ENCODE data around the gene NTRK3. TPM values are rescaled to one million over a fixed set of nuclear protein-coding genes. Genes with fewer than 3 reads are reported as not detected.
A peak's percentile ranks its signal among the peaks of the same experiment; 100 is the strongest.

The NTRK3 gene
- total and polyA plus RNA-seq, 2 of the 13 experiments (the other 11 are each of a cell fraction or from before 2014, with no cell fraction given) = not detected

DNA sequence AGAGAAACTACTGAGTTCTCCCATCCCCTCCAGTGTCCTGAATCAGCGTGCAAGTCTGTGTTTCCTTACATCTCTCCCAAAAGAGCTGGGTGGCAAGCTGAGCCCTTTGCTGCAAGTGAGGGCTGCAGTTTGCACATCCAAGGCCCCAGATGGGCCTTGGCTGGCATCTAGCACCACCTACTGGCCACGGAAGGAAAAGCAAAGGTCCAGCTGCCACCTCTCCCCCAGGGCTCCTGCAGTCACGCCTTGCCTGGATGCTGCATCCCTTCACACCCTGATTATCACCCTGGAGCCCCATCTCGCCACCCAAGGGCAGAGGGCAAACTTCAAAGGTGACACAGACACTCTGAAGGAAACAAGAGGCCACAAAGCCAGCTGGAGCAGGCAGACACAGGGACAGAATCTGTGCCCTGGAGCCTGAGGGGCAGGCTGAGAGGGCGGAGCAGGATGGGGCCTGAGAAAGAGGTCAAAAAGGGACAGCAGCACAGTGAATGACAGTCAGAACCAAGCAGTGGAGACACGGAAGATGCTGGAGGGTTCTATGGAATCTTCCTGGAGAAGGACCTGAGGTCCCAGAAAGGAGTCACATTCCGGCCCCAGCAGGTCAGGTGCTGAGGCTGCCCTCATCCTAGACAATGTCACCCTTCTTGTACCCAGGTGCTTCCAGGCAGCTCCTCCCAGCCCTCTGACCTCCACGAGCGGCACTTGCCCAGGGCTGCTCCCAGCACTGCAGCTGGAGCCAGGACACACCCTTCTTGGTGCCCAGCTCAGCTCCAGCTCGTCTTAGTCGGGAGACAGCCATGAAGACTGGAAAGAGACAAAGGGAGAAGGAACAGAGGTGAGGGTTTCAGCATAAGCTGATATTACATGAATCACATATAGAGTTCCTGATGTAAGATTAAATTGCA, 18.3 kb upstream of the NTRK3 start:
- CTCF ChIA-PET (ENCODE audit: low intra/inter-chr PET ratio, low total read pairs) = no interaction called here
- BruUV-seq (replicated peaks) = no TSS peak

More for the DNA sequence above, 18.3 kb upstream of the NTRK3 start:
- Histone ChIP-seq H3K9ac (ENCODE audit: insufficient read depth, low read depth, low read length) (no peak overlapping the region), H3K27ac (ENCODE audit: extremely low read length, insufficient read depth, low read length) (no peak overlapping the region), H3K36me3 (replicated peaks in 1 of 2; ENCODE audit: control insufficient read depth in 1 of 2, insufficient read depth in 2 of 2, low read length in 2 of 2) (no peaks in the 10 kb centered on the region), H3K4me2 (ENCODE audit: low read depth, low read length) (no peak overlapping the region), H3K79me2 (ENCODE audit: insufficient read depth, low read length) (no peaks in the 10 kb centered on the region), H4K20me1 (ENCODE audit: insufficient read depth, low read length) (peaks cover 4% of the 10 kb centered on the region; the same call in 1 of the 2 replicates), H3K9me3 (ENCODE audit: low read length) (no peaks in the 10 kb centered on the region), H3K4me3 (replicated peaks in 1 of 3; ENCODE audit: insufficient read depth in 1 of 3, low read depth in 2 of 3, low read length in 3 of 3) (no peak overlapping the region), H3K27me3 (ENCODE audit: control insufficient read depth in 1 of 2, insufficient read depth in 2 of 2, low read length in 2 of 2) (no peaks in the 10 kb centered on the region; a peak in 1 of 5 replicates), H3K4me1 (ENCODE audit: insufficient read depth, low read length) (no peaks in the 10 kb centered on the region), H2AFZ (ENCODE audit: low read length) (no peak overlapping the region)
- FAIRE-seq (no peak), ATAC-seq (peak; percentile 94), DNase-seq (ENCODE audit: low spot score) (peak; percentile 7)
- 19% methylated on average over 11 of the region's 11 CpGs for WGBS (ENCODE audit: low lambda C conversion rate)
- intact Hi-C loops (cut with micrococcal nuclease; ENCODE audit: unreplicated experiment) = no loop called here
- TF ChIP-seq, protein P1, sequence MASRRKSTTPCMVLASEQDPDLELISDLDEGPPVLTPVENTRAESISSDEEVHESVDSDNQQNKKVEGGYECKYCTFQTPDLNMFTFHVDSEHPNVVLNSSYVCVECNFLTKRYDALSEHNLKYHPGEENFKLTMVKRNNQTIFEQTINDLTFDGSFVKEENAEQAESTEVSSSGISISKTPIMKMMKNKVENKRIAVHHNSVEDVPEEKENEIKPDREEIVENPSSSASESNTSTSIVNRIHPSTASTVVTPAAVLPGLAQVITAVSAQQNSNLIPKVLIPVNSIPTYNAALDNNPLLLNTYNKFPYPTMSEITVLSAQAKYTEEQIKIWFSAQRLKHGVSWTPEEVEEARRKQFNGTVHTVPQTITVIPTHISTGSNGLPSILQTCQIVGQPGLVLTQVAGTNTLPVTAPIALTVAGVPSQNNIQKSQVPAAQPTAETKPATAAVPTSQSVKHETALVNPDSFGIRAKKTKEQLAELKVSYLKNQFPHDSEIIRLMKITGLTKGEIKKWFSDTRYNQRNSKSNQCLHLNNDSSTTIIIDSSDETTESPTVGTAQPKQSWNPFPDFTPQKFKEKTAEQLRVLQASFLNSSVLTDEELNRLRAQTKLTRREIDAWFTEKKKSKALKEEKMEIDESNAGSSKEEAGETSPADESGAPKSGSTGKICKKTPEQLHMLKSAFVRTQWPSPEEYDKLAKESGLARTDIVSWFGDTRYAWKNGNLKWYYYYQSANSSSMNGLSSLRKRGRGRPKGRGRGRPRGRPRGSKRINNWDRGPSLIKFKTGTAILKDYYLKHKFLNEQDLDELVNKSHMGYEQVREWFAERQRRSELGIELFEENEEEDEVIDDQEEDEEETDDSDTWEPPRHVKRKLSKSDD (CRISPR knock-in tag; IDR thresholded peaks at IDR 0.05; ENCODE audit: low read depth) = no peak
- TF ChIP-seq, protein P2, sequence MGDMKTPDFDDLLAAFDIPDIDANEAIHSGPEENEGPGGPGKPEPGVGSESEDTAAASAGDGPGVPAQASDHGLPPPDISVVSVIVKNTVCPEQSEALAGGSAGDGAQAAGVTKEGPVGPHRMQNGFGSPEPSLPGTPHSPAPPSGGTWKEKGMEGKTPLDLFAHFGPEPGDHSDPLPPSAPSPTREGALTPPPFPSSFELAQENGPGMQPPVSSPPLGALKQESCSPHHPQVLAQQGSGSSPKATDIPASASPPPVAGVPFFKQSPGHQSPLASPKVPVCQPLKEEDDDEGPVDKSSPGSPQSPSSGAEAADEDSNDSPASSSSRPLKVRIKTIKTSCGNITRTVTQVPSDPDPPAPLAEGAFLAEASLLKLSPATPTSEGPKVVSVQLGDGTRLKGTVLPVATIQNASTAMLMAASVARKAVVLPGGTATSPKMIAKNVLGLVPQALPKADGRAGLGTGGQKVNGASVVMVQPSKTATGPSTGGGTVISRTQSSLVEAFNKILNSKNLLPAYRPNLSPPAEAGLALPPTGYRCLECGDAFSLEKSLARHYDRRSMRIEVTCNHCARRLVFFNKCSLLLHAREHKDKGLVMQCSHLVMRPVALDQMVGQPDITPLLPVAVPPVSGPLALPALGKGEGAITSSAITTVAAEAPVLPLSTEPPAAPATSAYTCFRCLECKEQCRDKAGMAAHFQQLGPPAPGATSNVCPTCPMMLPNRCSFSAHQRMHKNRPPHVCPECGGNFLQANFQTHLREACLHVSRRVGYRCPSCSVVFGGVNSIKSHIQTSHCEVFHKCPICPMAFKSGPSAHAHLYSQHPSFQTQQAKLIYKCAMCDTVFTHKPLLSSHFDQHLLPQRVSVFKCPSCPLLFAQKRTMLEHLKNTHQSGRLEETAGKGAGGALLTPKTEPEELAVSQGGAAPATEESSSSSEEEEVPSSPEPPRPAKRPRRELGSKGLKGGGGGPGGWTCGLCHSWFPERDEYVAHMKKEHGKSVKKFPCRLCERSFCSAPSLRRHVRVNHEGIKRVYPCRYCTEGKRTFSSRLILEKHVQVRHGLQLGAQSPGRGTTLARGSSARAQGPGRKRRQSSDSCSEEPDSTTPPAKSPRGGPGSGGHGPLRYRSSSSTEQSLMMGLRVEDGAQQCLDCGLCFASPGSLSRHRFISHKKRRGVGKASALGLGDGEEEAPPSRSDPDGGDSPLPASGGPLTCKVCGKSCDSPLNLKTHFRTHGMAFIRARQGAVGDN (CRISPR knock-in tag; IDR thresholded peaks at IDR 0.05) = 0 out of 2 replicates have a peak, but pooled peaks have one; percentile 8
- TF ChIP-seq CTCF (CRISPR knock-in tag; IDR thresholded peaks at IDR 0.05) (peak; percentile 89), RAD21 (CRISPR knock-in tag; IDR thresholded peaks at IDR 0.05) (peak; percentile 40; the same call in 1 of the 2 replicates), ZMYM4 (CRISPR knock-in tag; IDR thresholded peaks at IDR 0.05) (peak; percentile 17; the same call in 1 of the 2 replicates), ZFX (CRISPR knock-in tag; IDR thresholded peaks at IDR 0.05; ENCODE audit: low read depth) (0 out of 2 replicates have a peak, but pooled peaks have one; percentile 30), STAG1 (CRISPR knock-in tag; IDR thresholded peaks at IDR 0.05) (peak; percentile 73), FOXO1 (CRISPR knock-in tag; IDR thresholded peaks at IDR 0.05) (0 out of 2 replicates have a peak, but pooled peaks have one; percentile 18), ZNF644 (CRISPR knock-in tag; IDR thresholded peaks at IDR 0.05; ENCODE audit: low read depth) (peak; percentile 31; the same call in 1 of the 2 replicates), NR2F1 (CRISPR knock-in tag; IDR thresholded peaks at IDR 0.05) (no peak), HIVEP1 (CRISPR knock-in tag; IDR thresholded peaks at IDR 0.05) (no peak)
- in situ Hi-C loops (cut with HindIII; ENCODE audit: extremely low pct_ligation_motif_present, low pct_unique_long_range_greater_than_20kb) = no loop called here
- POLR2A ChIA-PET = no interaction called here
